DOHH2 (cell line): ENCODE results near the gene CYP46A1.

Experiments
- H3F3A ChIP-seq: fragments of 200-600 bp; sonication (generic), shearing (Covaris generic); 2 replicates; pipeline ENCODE4 v1.6.0; 2016; ENCODE audit warnings: antibody characterized with exemption, mild to moderate bottlenecking; ENCODE audit not compliant: control insufficient read depth, insufficient read depth
- H3K27ac ChIP-seq: fragments of 200-600 bp; sonication (generic); 2 replicates; pipeline ENCODE4 v1.5.1; 2014; ENCODE audit warnings: low read depth, mild to moderate bottlenecking, low read length, moderate library complexity
- H3K27me3 ChIP-seq: fragments of 200-600 bp; sonication (generic); 2 replicates; pipeline ENCODE4 v1.6.1; 2014; ENCODE audit warnings: mild to moderate bottlenecking, low read length, mixed read lengths; ENCODE audit not compliant: control insufficient read depth
- H3K36me3 ChIP-seq: fragments of 200-600 bp; sonication (generic); 2 replicates; pipeline ENCODE4 v1.6.1; 2014; ENCODE audit warnings: mild to moderate bottlenecking, low read length, moderate library complexity, mixed read lengths; ENCODE audit not compliant: control insufficient read depth
- H3K4me1 ChIP-seq: fragments of 200-600 bp; sonication (generic); 2 replicates; pipeline ENCODE4 v1.6.1; 2014; ENCODE audit warnings: mild to moderate bottlenecking, low read length, mixed read lengths; ENCODE audit not compliant: control insufficient read depth
- H3K4me2 ChIP-seq: fragments of 200-600 bp; sonication (generic); 2 replicates; pipeline ENCODE4 v1.6.0; 2014; ENCODE audit warnings: mild to moderate bottlenecking, low read length, moderate library complexity
- H3K4me3 ChIP-seq: fragments of 200-600 bp; sonication (generic); 2 replicates; pipeline ENCODE4 v1.5.1; 2014; ENCODE audit warnings: mild to moderate bottlenecking, low read length, mixed read lengths
- H3K79me2 ChIP-seq: fragments of 200-600 bp; sonication (generic); 2 replicates; pipeline ENCODE4 v1.6.1; 2014; ENCODE audit warnings: mild to moderate bottlenecking, low read length, mixed read lengths; ENCODE audit not compliant: control insufficient read depth
- H3K9me2 ChIP-seq: fragments of 200-600 bp; sonication (generic); replicated peaks from 2 replicates; pipeline ENCODE4 v1.6.1; 2014; ENCODE audit warnings: mild to moderate bottlenecking, low read length, mixed read lengths; ENCODE audit not compliant: control insufficient read depth
- H3K9me3 ChIP-seq: fragments of 200-600 bp; sonication (generic); 2 replicates; pipeline ENCODE4 v1.6.1; 2014; ENCODE audit warnings: antibody characterized with exemption, low read length, mixed read lengths; ENCODE audit not compliant: control insufficient read depth, insufficient read depth
- H4K20me1 ChIP-seq: fragments of 200-600 bp; sonication (generic); 2 replicates; pipeline ENCODE4 v1.6.0; 2014; ENCODE audit warnings: low read depth, mild to moderate bottlenecking, antibody characterized with exemption, low read length, moderate library complexity; ENCODE audit not compliant: control insufficient read depth, insufficient read depth
- EZH2phosphoT487 ChIP-seq: fragments of 200-600 bp; sonication (generic); IDR thresholded peaks from 2 replicates; pipeline ENCODE4 v1.6.1; 2017; ENCODE audit warnings: borderline replicate concordance, mild to moderate bottlenecking, antibody characterized with exemption, low read length, moderate library complexity, mixed read lengths
- TF ChIP-seq, protein P1 (sequence below): fragments of 200-600 bp; sonication (generic); IDR thresholded peaks from one replicate; pipeline ENCODE4 v1.5.1; 2014; ENCODE audit warnings: antibody characterized with exemption, mild to moderate bottlenecking, low read depth, low read length; ENCODE audit not compliant: poor library complexity, severe bottlenecking

Gene CYP46A1

DNA sequence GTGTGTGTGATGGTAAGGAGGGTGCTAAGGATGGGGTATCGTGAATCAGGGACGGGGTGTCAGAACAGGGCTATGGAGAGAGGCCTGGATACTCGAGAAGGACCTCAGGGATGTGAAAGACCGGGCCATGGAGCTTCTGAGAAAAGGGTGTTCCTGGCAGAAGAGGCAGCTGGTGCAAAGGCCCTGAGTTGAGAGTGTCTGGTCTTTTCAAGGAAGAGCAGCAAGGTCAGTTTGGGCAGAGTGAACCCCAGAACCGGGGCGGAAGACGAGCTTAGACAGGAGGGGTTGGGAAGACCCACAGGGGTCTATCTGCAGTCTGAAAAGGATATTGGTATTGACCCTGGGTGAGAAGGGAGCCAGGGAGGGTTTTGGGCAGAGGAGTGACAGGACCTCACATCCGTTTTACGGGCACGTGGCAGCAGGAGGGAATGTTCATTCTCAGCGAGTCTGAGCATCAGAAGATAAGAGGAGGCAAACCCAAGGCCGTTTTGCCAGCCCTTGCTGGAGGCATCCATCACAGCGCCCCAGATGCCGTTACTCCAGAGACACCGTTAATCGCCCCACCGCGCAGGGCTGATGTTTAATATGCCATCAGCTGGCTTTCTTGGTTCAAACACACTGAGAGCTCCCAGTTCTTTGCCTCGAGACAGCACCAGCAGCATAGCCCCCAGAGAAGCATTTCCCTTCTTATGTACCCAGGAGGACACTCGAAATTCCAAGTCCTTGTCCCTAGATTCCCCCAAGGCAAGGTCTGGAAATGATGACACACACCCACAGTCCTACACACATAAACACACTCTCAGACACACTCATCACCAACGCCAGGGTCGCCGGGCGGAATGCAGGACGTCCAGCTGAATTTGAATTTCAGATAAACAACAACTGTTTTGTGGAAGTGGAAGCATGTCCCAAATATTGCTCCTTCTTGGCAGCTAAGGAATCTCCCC lies 67.7 kb downstream of the CYP46A1 start:
- no peaks in the 10 kb centered on the region for H4K20me1 ChIP-seq
- no peaks in the 10 kb centered on the region for H3K9me3 ChIP-seq
- TF ChIP-seq, protein P1, sequence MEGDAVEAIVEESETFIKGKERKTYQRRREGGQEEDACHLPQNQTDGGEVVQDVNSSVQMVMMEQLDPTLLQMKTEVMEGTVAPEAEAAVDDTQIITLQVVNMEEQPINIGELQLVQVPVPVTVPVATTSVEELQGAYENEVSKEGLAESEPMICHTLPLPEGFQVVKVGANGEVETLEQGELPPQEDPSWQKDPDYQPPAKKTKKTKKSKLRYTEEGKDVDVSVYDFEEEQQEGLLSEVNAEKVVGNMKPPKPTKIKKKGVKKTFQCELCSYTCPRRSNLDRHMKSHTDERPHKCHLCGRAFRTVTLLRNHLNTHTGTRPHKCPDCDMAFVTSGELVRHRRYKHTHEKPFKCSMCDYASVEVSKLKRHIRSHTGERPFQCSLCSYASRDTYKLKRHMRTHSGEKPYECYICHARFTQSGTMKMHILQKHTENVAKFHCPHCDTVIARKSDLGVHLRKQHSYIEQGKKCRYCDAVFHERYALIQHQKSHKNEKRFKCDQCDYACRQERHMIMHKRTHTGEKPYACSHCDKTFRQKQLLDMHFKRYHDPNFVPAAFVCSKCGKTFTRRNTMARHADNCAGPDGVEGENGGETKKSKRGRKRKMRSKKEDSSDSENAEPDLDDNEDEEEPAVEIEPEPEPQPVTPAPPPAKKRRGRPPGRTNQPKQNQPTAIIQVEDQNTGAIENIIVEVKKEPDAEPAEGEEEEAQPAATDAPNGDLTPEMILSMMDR: no peak
- no peak for TF ChIP-seq EZH2phosphoT487
- H3K9me2 ChIP-seq: no peaks in the 10 kb centered on the region
- no peaks in the 10 kb centered on the region for H3K79me2 ChIP-seq
- H3K4me2 ChIP-seq: no peak overlapping the region
- no peak overlapping the region for H3K4me3 ChIP-seq
- H3K36me3 ChIP-seq: no peaks in the 10 kb centered on the region
- H3K27ac ChIP-seq: no peak overlapping the region
- H3K27me3 ChIP-seq: peaks cover 33% of the 10 kb centered on the region
- H3F3A ChIP-seq: no peaks in the 10 kb centered on the region
- no peaks in the 10 kb centered on the region for H3K4me1 ChIP-seq

DNA sequence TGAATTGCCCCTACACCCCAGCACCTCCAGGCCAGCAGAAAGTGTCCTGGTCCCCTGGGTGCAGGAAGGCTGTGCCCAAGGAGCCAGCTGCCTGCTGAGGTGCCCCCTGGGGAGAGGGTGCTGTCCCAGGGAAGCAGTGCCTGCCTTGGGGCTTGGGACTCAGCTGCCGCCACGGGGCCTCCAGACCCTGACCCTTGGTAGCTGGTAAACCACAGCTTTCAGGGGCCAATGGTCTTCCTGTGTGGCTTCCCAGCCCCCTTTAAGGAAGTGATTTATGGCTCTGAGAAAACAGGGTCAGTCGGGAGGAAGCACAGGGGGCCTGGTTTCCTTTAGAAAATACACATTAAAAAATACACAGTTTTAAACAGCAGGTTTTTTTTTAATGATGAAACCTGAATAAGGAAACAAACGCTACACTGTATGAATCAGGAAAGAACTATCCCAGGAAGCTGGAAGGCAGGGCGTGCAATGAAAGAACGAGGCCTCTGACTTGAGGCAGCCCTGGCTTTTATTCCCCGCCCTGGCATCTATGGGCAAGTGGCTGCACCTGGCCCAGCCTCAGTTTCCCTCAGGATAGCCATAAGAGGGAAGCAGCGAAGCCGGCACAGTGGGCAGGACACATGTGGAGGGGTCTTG lies 68.5 kb downstream of the CYP46A1 start:
- Histone ChIP-seq H3F3A (no peaks in the 10 kb centered on the region), H3K9me2 (no peaks in the 10 kb centered on the region), H3K4me1 (no peaks in the 10 kb centered on the region), H3K4me2 (no peak overlapping the region), H3K27me3 (peaks cover 33% of the 10 kb centered on the region), H3K9me3 (no peaks in the 10 kb centered on the region), H4K20me1 (no peaks in the 10 kb centered on the region), H3K79me2 (no peaks in the 10 kb centered on the region), H3K4me3 (no peak overlapping the region), H3K36me3 (no peaks in the 10 kb centered on the region), H3K27ac (no peak overlapping the region)
- no peak for TF ChIP-seq EZH2phosphoT487
- TF ChIP-seq, protein P1: no peak

DNA sequence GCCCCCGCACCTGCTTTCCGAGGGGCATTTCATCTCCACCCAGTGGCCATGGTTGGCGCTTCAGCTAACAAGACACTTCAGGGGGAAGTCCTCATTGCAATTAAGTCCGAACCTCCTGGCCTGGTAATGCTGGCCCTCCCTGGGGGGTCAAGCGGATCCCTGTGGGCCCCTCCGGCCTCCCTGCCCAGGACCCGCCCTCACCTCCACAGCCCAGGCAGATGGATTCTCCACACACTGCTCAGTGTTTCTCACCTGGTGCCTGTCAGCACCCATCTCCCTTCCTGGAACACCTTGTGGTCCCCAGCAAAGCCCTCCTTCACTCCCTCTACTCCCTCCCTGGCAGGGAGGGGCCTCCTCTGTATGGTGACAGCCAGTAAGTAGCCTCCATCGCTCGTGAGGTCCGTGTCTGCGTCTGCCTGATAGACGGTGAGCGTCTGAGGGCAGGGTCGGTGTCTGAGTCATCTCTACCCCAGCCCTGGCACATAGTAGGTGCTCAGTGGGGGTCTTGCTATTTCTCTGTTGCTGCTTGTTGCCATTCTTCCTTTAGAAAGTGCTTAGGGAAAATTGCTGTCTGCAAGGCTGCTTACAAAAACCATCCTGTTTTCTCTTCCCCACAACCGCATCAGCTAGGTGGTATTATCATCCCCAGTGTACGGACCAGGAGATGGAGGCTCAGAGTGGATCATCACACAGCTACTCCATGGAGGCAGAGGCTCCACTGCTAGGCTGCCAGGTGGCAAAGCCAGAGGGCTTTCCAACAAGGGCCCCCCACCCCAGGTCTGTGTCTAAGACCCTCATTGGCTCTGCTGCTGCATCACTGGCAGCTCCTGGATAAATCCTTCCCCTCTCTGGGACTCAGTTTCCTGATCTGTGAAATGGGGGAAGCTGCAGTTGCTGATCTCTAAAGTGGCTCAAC lies 69.4 kb downstream of the CYP46A1 start:
- H3K4me2 ChIP-seq: no peak overlapping the region
- H3F3A ChIP-seq: no peaks in the 10 kb centered on the region
- no peak overlapping the region for H3K27ac ChIP-seq
- no peak overlapping the region for H3K4me3 ChIP-seq
- H3K79me2 ChIP-seq: no peaks in the 10 kb centered on the region
- H3K9me2 ChIP-seq: no peaks in the 10 kb centered on the region
- no peak for TF ChIP-seq EZH2phosphoT487
- TF ChIP-seq, protein P1: no peak
- H3K9me3 ChIP-seq: no peaks in the 10 kb centered on the region
- no peaks in the 10 kb centered on the region for H4K20me1 ChIP-seq
- peaks cover 33% of the 10 kb centered on the region for H3K27me3 ChIP-seq
- no peaks in the 10 kb centered on the region for H3K36me3 ChIP-seq
- H3K4me1 ChIP-seq: no peaks in the 10 kb centered on the region
